GM20431 (cell line): Measurements from ENCODE around the gene GPR26.

Experiments used
- in situ Hi-C: fragments of 300-500 bp; cut with MseI, MboI; formaldehyde crosslinking; loops from one replicate; pipeline ENCODE4 v1.15.0; 2020; ENCODE audit warnings: low sequenced_read_pairs; ENCODE audit not compliant: unreplicated experiment

The GPR26 gene

DNA sequence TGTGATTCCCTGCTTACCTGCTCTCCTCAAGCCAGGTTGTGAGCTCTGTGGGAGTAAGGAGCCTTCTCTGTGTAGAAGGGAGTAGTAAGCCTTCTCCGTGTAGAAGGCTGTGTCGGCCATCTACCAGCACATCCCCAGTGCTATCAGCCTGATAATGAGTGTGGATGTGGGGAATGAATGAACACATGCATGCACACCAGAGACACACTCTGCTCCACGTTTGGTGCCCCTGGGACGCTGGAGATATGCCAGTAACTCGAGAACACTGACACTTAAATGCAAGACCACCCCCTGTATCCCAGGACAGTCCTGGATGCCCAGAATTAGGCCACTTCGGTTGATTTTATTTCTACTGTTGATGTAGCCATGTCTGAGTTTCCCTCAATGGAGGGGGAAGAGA is 21.1 kb upstream of the GPR26 start:
- in situ Hi-C loops: no loop called here

DNA sequence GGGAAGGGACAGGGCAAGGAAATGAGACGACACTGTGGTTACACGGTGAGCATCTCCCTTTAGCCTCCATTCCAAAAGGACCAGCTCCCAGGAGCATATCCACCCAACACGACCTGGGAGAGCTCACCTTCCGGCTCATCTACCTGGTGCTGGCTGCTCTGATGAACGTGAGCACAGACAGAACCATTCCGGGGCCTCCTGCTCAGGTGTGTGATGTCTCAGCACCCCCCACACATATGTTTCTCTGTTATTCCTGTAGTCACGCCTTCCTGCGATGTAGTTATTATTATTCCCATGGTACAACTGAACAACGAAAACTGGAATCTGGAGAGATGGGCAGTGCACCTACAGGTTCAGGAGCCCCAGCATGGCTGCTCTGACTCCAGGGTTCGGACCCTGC is 20.5 kb upstream of the GPR26 start:
- in situ Hi-C loops: no loop called here

DNA sequence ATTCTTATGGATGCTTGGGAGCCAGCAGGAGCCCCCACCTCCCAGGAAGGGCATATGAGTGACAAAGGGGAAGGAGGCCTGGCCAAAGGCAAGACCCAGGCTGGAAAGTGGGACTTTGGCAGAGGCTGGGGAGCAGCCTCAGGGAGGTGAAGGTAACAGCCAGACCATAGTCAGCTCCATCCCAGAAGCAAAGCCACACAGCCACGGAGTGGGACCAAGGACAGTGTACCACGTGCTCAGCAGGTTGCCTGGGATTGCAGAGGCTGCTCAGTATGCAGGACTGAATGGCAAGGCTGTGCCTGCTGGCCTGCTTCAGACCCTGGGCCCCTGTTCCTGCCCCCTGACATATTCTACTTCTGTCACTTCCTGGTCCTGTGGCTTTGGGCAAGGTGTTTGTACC is 17.6 kb upstream of the GPR26 start:
- in situ Hi-C loops: no loop called here

DNA sequence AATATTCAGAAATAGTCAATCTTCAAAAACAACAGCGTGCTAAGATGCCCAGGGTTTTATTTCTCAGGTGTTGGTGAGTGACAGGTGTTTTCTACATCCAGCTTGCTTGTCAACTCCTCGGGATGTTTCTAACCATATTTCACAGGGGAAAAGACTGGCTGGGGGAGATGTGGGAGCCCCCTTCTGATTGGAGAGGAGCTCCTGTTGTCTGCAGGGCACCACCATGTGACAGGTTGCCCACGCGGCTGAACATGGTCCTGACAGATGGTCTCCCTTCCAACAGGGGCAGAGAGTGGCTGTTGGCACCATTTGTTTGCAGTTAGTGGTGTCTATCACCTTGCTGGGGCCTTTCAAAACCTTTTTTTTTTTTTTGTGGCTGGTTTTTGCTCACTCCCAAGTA is 16.5 kb upstream of the GPR26 start:
- in situ Hi-C loops: no loop called here

DNA sequence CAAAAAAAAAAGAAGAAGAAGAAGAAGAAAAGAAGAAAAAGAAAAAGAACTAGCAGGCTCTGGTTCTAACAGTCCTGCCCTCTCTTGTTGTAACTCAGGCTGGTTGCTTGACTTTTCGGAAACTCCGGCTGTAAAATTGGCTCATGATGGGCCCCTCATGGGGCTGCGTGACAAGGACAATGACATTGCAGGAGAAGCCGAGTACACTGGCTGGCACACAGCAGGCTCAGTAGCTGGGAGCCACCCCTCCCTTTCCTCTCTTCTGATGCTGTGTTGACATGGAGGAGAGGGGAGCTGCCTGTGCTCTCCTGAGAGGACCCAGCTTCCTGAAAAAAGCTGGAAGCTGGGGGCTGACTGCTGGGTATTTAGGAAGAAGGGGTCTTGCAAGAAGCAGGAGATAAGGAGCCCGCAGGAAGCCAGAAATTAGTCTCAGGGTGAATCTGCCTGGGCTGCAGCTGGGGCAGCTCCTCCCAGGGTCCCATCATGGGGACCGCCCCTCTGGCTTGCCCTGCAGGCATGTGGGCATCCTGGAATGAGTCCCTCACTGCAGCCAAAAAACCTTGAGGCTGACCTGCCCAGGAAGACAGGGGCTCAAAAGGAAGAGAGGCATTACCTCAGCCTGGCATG is 14.6 kb upstream of the GPR26 start:
- in situ Hi-C loops: no loop called here

DNA sequence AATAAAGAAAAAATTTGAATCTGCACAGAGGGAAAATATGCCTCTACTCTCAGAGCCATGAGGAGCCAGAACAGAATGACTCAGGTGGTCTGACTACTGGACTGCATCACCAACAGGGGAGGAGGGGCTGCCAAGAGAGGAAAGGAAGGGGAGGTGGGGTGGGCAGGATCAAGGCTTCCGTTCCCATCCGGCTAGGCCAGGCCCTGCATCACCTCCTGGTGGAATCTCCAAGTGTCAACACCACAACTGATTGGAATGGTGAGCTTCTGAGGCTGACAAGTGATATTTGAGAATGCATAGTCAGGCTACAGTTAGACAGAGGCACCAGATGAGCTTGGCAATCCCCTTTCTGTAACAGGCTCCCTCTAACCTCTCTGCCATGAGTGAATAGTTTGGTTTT is 10.4 kb upstream of the GPR26 start:
- in situ Hi-C loops: no loop called here

DNA sequence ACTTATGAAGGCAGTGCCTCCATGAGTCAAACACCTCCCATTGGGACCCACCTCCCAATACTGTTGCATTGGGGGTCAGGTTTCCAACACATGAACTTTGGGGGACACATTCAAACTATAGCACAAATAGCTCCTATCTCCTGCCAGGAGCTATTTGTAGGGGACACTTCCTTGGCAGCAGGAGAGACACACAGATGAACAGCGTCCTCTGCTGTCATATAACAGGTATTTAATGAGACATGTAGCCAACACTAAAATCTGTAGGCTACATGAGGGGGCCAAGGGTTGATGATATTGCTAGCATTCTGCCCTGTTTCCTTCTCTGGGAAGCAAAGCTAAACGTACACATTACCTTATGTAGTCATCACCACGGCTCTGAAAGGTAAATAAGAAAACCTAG is 2.6 kb upstream of the GPR26 start:
- in situ Hi-C loops: no loop called here

DNA sequence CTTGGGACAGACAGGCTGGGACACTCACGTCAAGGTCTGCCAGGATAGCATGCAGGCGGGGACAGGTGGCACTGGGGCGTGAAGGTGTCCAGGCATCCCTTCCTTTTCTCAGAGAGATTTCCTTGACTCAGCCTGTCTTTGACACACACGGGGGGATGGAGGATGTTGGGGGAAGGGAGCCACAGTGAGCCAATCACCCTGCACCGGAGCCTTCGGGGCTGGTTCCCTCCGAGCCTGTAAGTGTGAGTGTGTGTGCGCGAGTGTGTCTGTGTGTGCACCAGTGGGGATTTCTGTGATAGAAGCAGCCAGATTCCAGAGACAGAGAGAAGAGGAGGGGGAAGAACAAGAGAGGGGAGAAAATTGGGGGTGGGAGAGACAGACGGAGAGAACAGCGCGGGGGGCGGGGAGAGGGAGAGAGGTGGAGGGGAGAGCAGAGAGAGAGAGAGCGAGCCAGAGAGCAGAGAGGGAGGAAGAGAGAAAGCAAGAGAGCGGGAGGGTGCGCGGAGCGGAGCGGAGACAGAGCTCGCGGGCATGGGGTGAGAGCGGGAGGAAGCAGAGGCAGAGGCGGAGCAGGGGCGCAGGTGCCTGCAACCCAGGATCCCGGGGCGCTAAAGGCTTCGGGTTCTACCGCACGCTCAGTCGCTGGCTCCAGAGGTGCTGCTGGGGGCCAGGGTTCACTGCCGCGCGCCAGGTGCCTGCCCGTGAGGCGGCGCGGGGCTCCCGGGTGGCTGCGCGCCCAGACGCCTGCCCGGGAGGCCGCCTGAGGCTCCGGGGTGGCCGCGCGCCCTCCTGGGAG is 466 bp upstream of the GPR26 start:
- in situ Hi-C loops: no loop called here

DNA sequence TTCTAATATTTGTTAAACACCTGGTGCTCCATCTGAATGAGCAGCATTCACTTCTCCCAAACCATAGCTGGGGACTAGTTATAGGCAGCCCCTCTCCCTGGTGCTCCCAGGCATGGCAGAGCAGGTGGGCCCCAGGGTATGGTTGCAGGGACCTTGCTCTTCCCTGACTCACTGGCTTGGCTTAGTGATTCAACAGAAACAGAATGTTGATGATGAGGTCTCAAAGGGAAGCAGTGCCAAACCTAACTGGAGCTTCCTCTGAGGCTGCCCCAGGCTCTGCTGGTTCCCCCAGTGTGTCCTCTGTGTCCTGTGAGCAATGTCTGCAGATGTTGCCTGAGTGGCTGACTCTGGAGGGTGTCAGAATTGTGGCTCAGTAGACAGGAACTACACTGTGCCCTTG is 3.7 kb downstream of the GPR26 start:
- in situ Hi-C loops: no loop called here

DNA sequence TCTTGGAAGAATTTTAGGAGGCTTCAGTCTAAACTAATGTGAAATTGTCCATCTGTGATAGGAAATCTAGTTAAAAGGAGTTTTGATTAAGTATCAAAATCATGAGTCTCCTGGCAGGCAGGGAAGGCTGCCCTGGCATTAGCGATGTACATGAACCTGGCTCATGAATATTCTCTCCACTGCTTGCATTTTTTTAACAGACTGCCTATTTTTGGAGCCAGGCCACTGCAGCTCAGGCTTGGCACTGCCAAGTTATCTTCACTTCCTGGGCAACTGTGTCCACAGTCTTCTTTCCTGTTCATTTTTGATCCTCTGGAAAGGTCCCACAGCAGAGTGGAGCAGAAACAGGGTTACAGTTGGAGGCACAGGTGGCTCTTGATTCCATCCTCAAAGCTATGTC is 7.0 kb downstream of the GPR26 start:
- in situ Hi-C loops: no loop called here

DNA sequence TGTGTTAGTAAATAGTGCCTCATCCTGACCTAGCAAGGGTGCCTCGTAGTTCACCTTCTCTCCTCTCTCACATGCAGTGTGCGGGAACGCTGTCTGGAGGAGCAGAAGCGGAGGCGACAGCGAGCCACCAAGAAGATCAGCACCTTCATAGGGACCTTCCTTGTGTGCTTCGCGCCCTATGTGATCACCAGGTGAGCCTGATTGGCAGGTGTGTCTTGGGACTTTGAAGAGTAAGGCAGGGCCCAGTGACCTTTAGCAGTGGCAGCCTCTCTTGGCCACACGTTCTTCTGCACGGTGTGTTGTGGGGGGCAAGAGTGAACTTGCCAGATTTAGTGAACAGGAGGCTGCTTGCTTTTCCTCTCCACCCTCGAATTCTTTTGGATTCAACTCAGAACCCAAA is 8.6 kb downstream of the GPR26 start:
- in situ Hi-C loops: no loop called here

DNA sequence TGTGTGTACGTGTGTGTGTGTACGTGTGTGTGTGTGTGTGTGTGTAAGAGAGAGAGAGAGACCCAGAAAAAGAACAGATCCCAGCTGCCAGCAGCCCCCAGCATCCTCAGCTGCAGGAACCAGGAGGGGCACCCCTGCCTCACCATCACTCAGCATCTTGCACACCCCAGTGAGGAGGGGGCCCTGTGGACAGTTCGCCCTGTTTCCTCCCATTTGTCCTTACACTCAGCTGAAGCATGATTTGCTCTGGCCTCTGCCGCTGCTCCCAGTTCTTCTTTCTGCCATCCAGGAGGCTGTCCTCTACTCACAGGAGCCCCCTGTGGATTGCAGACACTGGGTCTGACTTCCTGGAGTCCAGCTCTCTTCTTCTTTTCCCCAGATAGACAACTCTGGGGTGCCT is 9.7 kb downstream of the GPR26 start:
- in situ Hi-C loops: no loop called here

DNA sequence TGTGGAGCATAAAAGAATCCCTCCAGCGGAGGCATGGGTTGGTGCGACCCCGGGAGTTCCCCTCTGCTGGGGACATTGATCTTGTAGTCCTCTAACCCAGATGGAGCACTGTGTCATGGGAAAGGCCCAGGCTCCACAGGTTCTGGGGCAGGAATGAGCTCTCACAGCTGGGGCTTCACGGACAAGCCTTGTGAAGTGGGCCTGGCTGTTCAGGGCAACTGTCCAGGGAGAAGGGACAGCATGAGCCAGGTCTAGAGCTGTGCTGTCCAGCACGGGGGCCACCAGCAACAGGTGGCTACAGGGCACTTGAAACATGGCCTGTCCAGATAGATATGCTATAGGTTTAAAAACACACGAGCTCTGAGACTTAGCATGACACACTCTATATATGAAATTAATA is 11.4 kb downstream of the GPR26 start:
- in situ Hi-C loops: no loop called here

DNA sequence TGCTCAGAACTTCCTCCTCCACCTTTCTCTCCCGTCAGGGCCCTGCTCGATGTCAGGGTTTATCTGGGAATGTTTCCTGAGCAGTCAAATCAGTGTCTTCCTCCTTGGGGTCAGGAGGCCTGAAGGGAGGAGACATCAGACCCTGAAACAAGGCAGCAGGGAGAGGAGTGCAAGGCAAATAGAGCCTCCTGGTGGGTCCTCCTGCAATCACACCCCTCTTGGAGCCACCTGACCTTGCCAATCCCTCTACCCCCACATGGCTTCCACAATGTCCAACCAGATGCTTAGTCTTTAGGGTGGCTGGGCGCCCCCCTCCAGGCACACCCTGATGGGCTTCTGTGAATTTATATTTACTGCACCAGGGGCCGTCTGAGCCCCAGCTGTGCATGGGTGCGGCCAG is 12.2 kb downstream of the GPR26 start:
- in situ Hi-C loops: no loop called here

DNA sequence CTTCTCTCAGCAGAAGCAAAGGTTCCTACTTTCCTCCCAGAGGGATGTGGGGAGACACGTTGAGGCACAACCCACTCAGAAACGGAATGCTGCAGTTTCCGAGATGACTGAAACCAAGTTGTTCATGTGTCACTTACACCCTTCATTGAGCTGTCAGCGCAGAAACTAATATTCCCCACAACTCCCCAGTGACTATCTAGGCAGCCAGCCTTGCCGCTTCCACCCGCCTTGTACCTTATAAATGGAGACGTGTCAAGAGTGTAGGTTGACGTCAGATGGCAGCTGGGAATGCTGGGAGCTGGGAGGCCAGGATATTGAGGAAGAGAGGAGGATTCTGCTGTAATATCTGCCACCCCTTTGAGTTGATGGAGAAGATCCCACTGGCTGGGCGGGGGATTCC is 15.1 kb downstream of the GPR26 start:
- in situ Hi-C loops: no loop called here

DNA sequence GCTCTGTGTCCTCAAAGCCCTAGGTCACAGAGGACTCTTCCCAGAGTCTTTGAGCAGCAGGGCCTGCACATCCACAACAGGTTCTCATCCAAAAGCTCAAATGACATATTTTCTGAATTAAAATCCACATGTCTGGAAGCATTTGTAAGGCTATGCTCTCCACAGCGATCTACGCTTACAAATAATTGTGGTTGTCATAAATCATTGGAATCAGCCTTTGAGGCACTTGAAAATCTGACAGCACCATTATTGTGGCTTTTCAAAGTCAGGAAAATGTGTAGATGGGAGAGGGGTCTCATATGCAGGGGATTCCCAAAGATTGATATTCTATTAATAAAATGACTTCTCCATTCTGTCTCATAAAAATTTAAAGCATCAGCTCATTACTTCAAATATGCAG is 16.3 kb downstream of the GPR26 start:
- in situ Hi-C loops: no loop called here

DNA sequence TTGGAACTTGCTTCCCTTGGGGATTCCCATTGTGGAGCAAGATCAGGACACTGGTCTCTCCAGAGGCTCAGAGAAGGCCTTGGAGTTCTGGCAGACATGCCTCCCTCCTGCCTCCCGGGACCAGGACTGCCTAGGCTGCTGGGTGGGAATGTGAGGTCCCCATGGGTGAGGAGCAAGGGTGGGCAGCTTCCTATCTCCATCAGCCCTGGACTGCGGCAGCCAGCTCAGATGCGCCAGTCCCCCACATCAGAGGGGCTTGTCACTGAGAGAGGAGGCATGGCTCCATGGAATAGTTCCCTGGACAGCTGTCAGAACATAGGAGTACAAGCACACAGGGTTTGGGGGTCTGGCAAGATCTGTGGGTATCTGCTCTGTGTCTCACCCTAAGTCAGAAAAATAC is 17.3 kb downstream of the GPR26 start:
- in situ Hi-C loops: no loop called here

DNA sequence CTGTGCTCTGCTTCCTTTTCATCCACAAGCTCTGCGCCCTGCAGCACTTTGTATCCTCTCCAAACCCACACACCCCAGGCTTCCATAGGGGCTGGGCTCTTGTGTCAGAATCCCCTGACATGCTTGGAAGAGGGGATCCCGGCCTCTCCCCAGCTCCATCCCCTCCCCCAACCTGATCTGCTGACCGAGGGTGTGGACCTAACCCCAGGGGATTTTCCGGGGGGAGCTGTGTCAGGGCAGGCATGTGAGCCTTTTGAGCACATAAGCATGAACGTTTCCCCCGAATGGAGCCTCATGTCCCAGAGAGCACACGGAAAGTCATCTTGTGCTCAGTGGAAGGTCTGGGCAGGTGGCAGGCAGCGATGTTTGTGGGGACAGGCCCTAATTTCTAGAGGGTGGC is 17.7 kb downstream of the GPR26 start:
- in situ Hi-C loops: no loop called here

DNA sequence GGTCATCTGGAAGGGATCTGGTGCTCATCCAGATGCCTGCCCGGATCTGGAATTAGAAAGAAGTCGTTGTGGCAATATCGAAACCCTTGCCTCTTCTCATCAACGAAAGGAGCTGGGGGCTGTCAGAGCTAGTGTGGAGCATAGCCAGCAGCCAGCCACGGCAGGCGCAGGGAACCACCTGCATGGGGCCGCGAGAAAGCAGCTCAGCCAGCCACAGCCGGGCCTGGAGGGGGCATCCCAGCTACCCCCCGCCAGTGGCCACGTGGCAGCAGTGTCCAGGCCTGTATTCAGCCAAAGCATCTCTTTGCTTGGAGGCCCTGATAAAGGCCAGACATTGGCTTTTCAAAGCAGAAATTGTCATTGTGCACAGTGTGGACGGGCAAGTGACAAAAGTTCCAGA is 19.1 kb downstream of the GPR26 start:
- in situ Hi-C loops: no loop called here

DNA sequence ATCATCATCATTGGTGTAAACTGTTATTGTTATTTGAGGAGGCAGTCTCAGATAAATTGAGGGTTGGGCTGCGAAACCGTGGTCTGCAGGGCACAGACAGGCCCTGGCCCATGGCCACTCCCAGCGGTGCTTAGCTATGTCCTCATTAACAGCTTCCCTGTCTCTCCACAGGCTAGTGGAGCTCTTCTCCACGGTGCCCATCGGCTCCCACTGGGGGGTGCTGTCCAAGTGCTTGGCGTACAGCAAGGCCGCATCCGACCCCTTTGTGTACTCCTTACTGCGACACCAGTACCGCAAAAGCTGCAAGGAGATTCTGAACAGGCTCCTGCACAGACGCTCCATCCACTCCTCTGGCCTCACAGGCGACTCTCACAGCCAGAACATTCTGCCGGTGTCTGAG is 21.6 kb downstream of the GPR26 start:
- in situ Hi-C loops: no loop called here

DNA sequence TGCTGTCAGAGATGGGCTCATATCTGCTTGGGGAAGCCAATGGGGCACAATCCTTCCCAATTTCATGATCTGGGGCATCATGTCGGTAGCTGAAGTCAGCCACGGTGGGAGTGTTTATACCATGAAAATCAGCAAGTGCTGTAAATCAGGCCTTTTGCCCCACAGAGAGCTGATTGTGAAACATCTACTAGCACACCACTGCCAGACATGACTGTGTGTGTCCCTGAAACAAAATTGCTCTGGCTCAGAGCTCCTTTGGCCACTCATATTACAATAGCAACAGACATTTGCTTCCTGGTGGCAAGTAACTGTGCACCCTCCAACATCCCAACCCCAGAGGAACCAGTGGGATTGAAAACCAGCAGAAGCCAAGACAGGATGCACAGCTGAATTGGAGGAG is 23.7 kb downstream of the GPR26 start:
- in situ Hi-C loops: no loop called here

DNA sequence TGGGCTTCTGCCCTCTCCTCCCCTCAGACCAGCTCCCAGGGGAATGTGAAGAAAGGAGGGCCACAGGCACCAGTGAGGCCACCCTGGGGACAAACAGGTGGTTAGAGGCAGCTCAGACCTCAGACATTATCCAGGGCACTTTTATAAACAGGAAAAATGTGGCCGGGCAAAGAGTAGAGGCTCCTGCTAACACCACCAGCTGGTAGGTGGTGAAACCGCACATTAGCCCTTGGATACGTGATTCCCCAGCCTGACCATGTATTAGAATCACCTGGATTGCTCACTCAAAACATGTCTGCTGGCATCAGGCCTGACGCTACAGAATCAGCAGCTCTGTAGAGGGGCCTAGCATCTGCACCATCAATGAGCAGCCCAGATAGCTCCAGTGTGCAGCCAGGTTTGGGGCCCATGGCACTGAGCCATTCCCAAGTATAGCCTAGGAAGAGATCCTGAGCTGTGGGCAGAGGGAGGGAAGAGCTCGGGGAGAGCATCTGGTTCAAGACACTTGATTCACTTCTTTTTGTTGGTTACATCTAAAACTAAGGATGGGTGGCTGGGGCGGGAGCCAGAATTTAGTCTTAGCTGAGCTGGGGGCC is 37.1 kb downstream of the GPR26 start:
- in situ Hi-C loops: no loop called here
